Vein endothelial cell (primary cell): Measurements from ENCODE around the gene KRT6A. TPM values are rescaled to one million over a fixed set of nuclear protein-coding genes. Genes with fewer than 3 reads are reported as not detected.

ENCODE experiments used
- total RNA-seq: library from RNA; depleted of rRNA; stranded (reverse); fragments of >200 nt; gene quantifications from 2 replicates; pipeline ENCODE4 v1.2.3, GENCODE V29; 2012

The KRT6A gene
- total RNA-seq, result not detected in 2 replicates

DNA sequence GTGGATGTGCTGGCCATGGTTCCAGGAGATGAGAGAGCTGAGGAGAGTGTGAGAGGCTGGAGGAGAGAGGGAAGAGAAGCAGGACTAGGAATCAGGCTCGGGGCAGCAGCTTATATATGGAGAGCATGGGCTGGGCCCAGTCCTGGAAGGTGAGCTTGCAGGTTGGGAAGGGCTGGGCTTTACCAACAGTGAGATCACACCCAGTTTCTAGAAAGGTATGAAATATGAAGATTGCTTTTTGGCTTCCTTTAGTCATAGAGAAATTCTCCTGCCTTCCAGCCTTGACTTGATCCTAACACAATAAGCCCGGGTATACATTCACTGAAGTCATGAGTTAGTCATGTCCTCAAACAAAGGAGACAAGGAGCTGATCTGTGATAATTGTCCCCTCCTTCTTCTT lies at the start of gene KRT6A:
TSS of gene KRT6A (minus strand) at position 86 of the 400 bp plus-strand sequence. CDS start at position 17, 69 bp downstream.

GRCh38 chr12:52519826-52520662 lies 27.0 kb upstream of the KRT6A start, which contains the start of gene KRT5:
TSS of gene KRT5 (minus strand) at chr12:52520394. CDS start at chr12:52520296, 98 bp downstream.

DNA sequence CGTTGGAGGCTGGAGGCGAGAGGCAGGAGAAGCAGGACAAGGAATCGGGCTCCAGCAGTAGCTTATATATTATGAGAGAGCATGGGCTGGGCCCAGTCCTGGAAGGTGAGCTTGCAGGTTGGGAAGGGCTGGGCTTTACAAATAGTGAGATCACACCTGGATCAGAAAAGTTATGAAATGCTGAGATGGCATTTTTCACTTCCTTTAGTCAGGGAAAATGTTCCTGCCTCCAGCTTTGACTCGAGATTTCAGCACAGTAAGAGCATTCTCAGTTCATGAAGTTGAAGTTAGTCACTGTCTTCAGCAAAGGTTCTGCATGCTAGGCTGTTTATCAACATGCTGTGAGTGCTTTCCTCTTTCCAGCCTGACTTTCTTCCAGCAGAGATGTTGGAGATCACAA lies 19.3 kb downstream of the KRT6A start, which contains the start of gene KRT6C:
TSS of gene KRT6C (minus strand) at position 38 of the 400 bp plus-strand sequence. CDS start 68 bp downstream, outside the sequence.

GRCh38 chr12:52452101-52452500 lies 41.0 kb downstream of the KRT6A start, which contains the start of gene KRT6B:
TSS of gene KRT6B (minus strand) at chr12:52452146. CDS start at chr12:52452078, 68 bp downstream.

Other genes with a start within 250 kb of the KRT6A start
- not detected in 2 replicates for gene KRT86, start 218.6 kb downstream of the KRT6A start, total RNA-seq
- not detected in 2 replicates for gene KRT81, start 201.7 kb downstream of the KRT6A start, total RNA-seq
- not detected in 2 replicates for gene KRT83, start 171.9 kb downstream of the KRT6A start, total RNA-seq
- not detected in 2 replicates for gene KRT85, start 125.8 kb downstream of the KRT6A start, total RNA-seq
- gene KRT84, start 107.6 kb downstream of the KRT6A start, total RNA-seq, result not detected in 2 replicates
- gene KRT82, start 86.9 kb downstream of the KRT6A start, total RNA-seq, result not detected in 2 replicates
- gene KRT75, start 58.9 kb downstream of the KRT6A start, total RNA-seq, result not detected in 2 replicates
- gene KRT6B, start 41.1 kb downstream of the KRT6A start, total RNA-seq, result not detected in 2 replicates
- not detected in 2 replicates for gene KRT6C, start 19.5 kb downstream of the KRT6A start, total RNA-seq
- gene KRT5, start 27.1 kb upstream of the KRT6A start, total RNA-seq, result not detected in 2 replicates
- gene KRT71, start 59.9 kb upstream of the KRT6A start, total RNA-seq, result not detected in 2 replicates
- not detected in 2 replicates for gene KRT74, start 80.6 kb upstream of the KRT6A start, total RNA-seq
- not detected in 2 replicates for gene KRT72, start 108.2 kb upstream of the KRT6A start, total RNA-seq
- not detected in 2 replicates for gene KRT73, start 125.3 kb upstream of the KRT6A start, total RNA-seq
- gene KRT2, start 159.0 kb upstream of the KRT6A start, total RNA-seq, result not detected in 2 replicates
- not detected in 2 replicates for gene KRT1, start 187.2 kb upstream of the KRT6A start, total RNA-seq
- gene KRT77, start 210.3 kb upstream of the KRT6A start, total RNA-seq, result not detected in 2 replicates